Measurements from ENCODE around the gene SLC2A10. TPM values are rescaled to one million over a fixed set of nuclear protein-coding genes. Genes with fewer than 3 reads are reported as not detected.

Gene SLC2A10
- polyA plus RNA-seq, 3 donors: not detected

- peaks cover 2 to 20% (median 9%) of the 10 kb centered on the region in 7 donors for H3K9me3 Mint-ChIP-seq
- no peak overlapping the region for H3K4me3 Mint-ChIP-seq
- no peak overlapping the region for H3K4me3 ChIP-seq (replicated peaks in 1 of 3; ENCODE audit: low read depth in 2 of 3, low read length in 3 of 3)
- no peaks in the 10 kb centered on the region for H3K4me1 Mint-ChIP-seq
- no peaks in the 10 kb centered on the region for H3K27me3 ChIP-seq (ENCODE audit: control insufficient read depth in 2 of 2, insufficient read depth in 2 of 2, low read length in 2 of 2)
- H3K36me3 ChIP-seq (replicated peaks in 1 of 2; ENCODE audit: control insufficient read depth in 1 of 2, insufficient read depth in 2 of 2, low read length in 2 of 2): no peaks in the 10 kb centered on the region
- H4K20me1 ChIP-seq (ENCODE audit: insufficient read depth, low read length): no peaks in the 10 kb centered on the region
- H3K4me1 ChIP-seq (ENCODE audit: control insufficient read depth in 1 of 2, insufficient read depth in 2 of 2, low read length in 2 of 2): no peaks in the 10 kb centered on the region
- no peaks in the 10 kb centered on the region for H3K79me2 ChIP-seq (ENCODE audit: insufficient read depth, low read length)
- H2AFZ ChIP-seq (ENCODE audit: insufficient read depth, low read depth, low read length, poor library complexity, severe bottlenecking): no peak overlapping the region
- no peak for DNase-seq
- no peak overlapping the region for H3K27ac ChIP-seq (ENCODE audit: low read depth in 1 of 2, low read length in 2 of 2)
- H3K9ac ChIP-seq (ENCODE audit: insufficient read depth, low read length, poor library complexity, severe bottlenecking): no peak overlapping the region
- peaks cover 0 to 4% (median 3%) of the 10 kb centered on the region in 3 donors for H3K27me3 Mint-ChIP-seq (ENCODE audit: low read depth in 3 of 3)
- H3K27ac Mint-ChIP-seq: no peak overlapping the region
- TF ChIP-seq, protein P1, sequence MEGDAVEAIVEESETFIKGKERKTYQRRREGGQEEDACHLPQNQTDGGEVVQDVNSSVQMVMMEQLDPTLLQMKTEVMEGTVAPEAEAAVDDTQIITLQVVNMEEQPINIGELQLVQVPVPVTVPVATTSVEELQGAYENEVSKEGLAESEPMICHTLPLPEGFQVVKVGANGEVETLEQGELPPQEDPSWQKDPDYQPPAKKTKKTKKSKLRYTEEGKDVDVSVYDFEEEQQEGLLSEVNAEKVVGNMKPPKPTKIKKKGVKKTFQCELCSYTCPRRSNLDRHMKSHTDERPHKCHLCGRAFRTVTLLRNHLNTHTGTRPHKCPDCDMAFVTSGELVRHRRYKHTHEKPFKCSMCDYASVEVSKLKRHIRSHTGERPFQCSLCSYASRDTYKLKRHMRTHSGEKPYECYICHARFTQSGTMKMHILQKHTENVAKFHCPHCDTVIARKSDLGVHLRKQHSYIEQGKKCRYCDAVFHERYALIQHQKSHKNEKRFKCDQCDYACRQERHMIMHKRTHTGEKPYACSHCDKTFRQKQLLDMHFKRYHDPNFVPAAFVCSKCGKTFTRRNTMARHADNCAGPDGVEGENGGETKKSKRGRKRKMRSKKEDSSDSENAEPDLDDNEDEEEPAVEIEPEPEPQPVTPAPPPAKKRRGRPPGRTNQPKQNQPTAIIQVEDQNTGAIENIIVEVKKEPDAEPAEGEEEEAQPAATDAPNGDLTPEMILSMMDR (IDR thresholded peaks at IDR 0.05): no peak
- intact Hi-C loops (cut with micrococcal nuclease): no loop called here
- 95% methylated on average over 3 of the region's 5 CpGs for WGBS (ENCODE audit: insufficient coverage)
- no peak overlapping the region for H3K4me2 ChIP-seq (replicated peaks; ENCODE audit: extremely low read depth, low read length, poor library complexity, severe bottlenecking)
- peaks cover 4 to 11% of the 10 kb centered on the region in 2 donors for H3K9me3 ChIP-seq (replicated peaks in 1 of 2; ENCODE audit: control insufficient read depth in 1 of 2, insufficient read depth in 1 of 2, low read length in 2 of 2)
- H3K36me3 Mint-ChIP-seq: no peaks in the 10 kb centered on the region
Observed at GRCh38 chr20:46672543-46673148, 36.8 kb upstream of the SLC2A10 start.

DNA sequence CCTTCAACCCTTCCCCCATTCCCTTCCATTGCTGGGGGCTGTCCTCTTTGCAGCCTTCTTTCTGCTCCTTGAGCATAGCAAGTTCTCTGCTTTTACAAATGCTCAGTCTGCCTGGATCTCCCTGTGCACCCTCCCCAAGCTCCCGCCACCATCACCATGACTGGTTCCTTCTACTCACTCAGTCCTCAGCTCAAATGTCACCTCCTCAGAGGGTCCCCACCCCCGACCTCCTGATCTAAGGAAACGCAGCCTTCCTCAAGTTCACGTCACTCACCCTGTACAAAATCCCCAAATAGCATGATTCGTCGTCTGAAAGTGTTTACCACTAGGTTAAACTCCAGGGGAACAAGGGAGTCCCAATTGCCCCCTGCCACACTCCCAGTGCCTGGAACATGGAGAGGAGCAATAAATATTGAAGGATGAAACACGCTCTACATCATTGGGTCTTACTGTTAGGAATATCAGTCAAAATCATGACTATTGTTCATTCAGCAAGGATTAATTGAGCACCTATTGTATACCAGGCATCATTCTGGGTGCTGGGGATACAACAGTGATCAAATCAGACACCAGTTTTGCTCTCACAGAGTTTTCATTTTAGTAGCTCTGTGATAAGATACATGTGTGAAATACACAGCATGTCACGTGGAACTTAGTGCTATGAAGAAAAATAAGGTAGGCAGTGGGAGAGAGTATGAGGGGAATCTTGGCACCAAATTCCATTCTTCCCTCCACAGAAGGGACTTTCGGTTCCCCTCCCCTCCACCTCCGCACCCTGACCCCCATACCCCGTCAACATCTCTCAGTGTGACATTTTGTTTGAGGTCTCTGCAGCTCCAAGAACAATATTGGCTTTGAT, 35.8 kb upstream of the SLC2A10 start:
- Mint-ChIP-seq H3K27me3 (ENCODE audit: low read depth in 3 of 3) (peaks cover 0 to 6% (median 3%) of the 10 kb centered on the region in 3 donors), H3K4me3 (no peak overlapping the region), H3K4me1 (no peaks in the 10 kb centered on the region), H3K36me3 (no peaks in the 10 kb centered on the region), H3K9me3 (peaks cover 2 to 20% (median 9%) of the 10 kb centered on the region in 7 donors), H3K27ac (peak overlapping the region in 1 of 7 donors; percentile 59)
- Histone ChIP-seq H3K4me2 (replicated peaks; ENCODE audit: extremely low read depth, low read length, poor library complexity, severe bottlenecking) (no peak overlapping the region), H4K20me1 (ENCODE audit: insufficient read depth, low read length) (no peaks in the 10 kb centered on the region), H3K79me2 (ENCODE audit: insufficient read depth, low read length) (no peaks in the 10 kb centered on the region), H3K4me3 (replicated peaks in 1 of 3; ENCODE audit: low read depth in 2 of 3, low read length in 3 of 3) (no peak overlapping the region), H3K9ac (ENCODE audit: insufficient read depth, low read length, poor library complexity, severe bottlenecking) (no peak overlapping the region), H3K9me3 (replicated peaks in 1 of 2; ENCODE audit: control insufficient read depth in 1 of 2, insufficient read depth in 1 of 2, low read length in 2 of 2) (peaks cover 4 to 11% of the 10 kb centered on the region in 2 donors), H3K27me3 (ENCODE audit: control insufficient read depth in 2 of 2, insufficient read depth in 2 of 2, low read length in 2 of 2) (no peaks in the 10 kb centered on the region), H3K36me3 (replicated peaks in 1 of 2; ENCODE audit: control insufficient read depth in 1 of 2, insufficient read depth in 2 of 2, low read length in 2 of 2) (no peaks in the 10 kb centered on the region), H2AFZ (ENCODE audit: insufficient read depth, low read depth, low read length, poor library complexity, severe bottlenecking) (no peak overlapping the region), H3K4me1 (ENCODE audit: control insufficient read depth in 1 of 2, insufficient read depth in 2 of 2, low read length in 2 of 2) (no peaks in the 10 kb centered on the region), H3K27ac (ENCODE audit: low read depth in 1 of 2, low read length in 2 of 2) (no peak overlapping the region)
- DNase-seq: no peak
- WGBS (ENCODE audit: insufficient coverage): 77% methylated on average over 4 of the region's 11 CpGs
- intact Hi-C loops (cut with micrococcal nuclease): no loop called here
- TF ChIP-seq, protein P1 (IDR thresholded peaks at IDR 0.05): no peak

All from CD14-positive monocyte (primary cell).